ENCODE data around the gene LVRN.

GRCh38 chr5:116046823-116047222 is 84.5 kb downstream of the LVRN start:
- TF ChIP-seq MAX (IDR thresholded peaks at IDR 0.05) (no peak), CTCF (IDR thresholded peaks at IDR 0.05 in 2 of 3, conservative IDR thresholded peaks at IDR 0.05 in 1 of 3; ENCODE audit: borderline replicate concordance in 1 of 3, insufficient read depth in 1 of 3, low read depth in 2 of 3, low read length in 2 of 3) (no peak), POLR2A (IDR thresholded peaks at IDR 0.05; ENCODE audit: borderline replicate concordance, extremely low read depth, insufficient read depth, insufficient read length) (no peak), YY1 (IDR thresholded peaks at IDR 0.05; ENCODE audit: extremely low read depth, insufficient replicate concordance, low read depth, low read length) (no peak), EZH2 (IDR thresholded peaks at IDR 0.05) (no peak), EZH2phosphoT487 (IDR thresholded peaks at IDR 0.05; ENCODE audit: borderline replicate concordance) (no peak)

Measured in HCT116 (cell line).